Suppressor macrophage (primary cell): ENCODE data around the gene LIMCH1.

Experiments used
- DNase-seq, 4 experiments: peaks; one replicate each; pipeline ENCODE4 v3.0.0-alpha.2; 2020 to 2022

The LIMCH1 gene

DNA sequence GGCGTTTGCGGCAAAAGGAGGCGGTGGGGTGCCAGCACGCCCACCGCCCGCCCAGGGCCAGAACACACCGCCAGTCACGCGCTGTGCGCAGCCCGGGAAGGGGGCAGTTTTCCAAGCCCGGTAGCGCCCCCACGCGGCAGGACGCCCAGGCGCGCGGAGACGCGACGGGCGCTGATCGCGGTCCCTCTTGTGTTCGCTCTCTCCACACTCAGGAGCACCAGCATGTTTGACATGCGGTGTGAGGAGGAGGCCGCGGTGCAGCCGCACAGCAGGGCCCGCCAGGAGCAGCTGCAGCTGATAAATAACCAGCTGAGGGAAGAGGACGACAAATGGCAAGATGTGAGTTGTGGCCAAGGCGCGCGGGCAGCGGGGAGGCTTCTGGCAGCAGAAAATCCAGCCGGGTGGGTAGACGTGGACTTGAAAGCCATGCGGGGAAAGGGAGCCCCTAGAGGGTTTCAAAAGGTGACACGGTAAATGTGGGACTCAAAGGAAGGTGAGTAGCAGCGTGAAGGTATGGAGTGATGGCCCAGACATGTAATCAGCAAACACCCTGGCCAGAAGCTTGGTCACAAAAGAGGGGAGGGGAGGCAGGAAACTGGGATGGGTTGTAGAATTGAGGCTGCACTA, 106.4 kb downstream of the LIMCH1 start:
- DNase-seq = peak; percentile 37 to 78 (median 52)

DNA sequence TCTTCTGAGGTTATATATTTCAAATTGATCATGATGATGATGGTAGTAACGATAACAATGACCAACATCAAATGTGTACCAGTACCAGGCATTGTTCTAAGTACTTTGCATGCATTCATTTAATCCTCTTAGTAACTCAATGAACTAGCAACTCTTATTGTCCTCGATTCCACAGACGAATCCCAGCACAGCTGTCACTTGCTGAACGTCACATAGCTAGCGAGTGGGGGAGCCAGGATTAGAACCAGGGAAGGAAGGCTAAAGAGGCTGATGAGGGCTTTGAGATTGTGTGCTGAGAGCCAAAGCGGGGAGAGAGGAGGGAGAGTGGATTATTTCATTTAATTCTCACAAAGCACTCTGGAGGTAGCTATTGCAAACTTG, 106.9 kb downstream of the LIMCH1 start:
- no peak for DNase-seq

DNA sequence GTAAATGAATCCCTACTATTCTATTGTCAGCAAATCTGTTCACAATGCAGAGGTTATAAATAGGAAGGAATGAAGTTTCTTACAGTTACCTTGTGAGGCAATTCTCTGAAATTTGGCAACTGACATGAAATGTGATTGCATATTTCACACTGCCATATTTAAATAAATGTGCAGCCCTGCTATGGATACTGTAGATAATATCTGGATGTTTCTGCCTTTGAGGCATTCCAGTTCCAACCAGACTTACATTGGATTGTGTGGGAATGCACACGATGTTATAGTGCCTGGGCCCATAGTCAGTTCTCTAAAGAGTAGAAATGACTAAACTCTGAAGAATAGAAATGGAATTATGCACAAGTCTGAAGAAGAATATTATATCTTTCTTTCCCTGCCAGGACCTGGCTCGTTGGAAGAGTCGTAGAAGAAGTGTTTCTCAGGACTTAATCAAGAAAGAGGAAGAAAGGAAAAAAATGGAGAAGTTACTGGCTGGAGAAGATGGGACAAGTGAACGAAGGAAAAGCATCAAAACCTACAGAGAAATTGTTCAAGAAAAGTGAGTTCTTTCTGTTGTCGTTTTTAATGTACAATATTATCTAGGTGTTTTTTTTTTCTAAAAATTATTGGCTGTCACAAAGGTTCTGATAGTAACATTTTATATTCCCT, 107.9 kb downstream of the LIMCH1 start:
- peak in 2 of 4 experiments; percentile 60 to 64 for DNase-seq

DNA sequence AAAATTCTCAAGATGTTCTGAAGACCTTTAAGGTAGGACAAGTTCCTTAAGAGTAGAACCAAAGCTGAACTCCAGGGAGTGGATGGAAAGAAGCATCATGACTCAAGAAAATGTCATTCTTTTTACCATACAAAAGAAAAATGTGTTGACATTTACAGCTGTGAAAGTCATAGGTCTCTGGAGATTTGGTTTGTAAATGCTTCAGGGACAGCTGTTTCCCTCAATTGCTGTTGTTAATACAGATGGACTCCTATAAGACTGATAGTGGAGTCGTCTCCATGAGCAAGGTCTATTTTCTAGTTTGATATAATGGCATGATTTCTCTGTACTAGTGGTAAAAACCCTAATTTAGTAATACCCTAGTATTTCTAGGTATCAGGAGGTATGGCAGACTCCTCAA, 108.9 kb downstream of the LIMCH1 start:
- DNase-seq = no peak

DNA sequence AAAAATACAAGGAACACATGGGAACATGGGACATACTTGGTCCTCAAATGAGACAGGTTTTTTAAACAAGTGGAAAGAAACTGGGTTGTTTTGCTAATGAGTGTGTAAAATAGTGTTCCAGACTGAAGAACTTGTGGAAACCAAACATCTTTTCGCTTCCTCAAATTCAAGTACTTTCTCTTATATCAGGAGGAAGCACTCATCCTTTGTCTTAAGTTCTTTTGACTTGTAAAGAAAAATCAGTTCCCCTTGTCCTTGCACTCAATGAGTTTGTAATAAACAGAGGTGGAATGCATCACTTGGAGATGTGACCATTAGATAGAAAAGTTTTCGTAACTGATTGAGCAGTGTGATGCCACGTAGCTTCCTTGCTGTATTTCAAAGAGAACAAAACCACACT, 109.4 kb downstream of the LIMCH1 start:
- DNase-seq = peak in 3 of 4 experiments; percentile 19 to 79 (median 66)

DNA sequence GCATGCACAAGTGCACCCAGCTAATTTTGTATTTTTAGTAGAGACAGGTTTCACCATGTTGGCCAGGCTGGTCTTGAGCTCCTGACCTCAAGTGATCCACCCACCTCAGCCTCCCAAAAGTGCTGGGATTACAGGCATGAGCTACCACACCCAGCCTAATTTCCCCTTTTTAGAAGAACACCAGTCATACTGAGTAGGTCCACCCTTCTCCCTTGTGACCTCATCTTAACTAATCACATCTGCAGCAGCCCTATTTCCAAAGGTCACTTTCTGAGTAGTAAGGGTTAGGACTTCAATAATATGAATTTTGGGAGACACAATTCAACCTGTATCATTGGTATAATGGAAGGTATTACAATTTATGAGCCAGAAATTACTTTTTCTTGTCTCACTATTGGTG, 113.2 kb downstream of the LIMCH1 start:
- peak; percentile 40 to 80 (median 64) for DNase-seq

DNA sequence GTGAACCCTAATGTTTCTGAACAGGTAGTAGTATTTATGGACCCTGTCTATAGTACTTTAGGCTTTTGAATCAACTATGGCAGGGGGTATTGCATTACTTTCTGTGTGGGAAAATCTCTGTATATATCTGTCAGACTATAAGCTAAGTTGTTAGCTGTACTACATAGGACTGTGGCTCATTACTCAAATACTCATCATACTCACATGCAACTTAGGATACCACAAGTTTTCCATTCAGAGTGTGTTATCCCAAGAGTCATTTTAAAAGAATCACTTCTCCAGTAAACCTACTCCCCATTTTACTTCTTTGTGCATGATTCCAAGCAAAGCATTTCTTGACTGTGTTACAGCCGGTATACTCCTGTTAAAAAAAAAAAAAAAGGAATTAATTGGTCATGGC, 115.0 kb downstream of the LIMCH1 start:
- DNase-seq = peak in 2 of 4 experiments; percentile 21 to 26

DNA sequence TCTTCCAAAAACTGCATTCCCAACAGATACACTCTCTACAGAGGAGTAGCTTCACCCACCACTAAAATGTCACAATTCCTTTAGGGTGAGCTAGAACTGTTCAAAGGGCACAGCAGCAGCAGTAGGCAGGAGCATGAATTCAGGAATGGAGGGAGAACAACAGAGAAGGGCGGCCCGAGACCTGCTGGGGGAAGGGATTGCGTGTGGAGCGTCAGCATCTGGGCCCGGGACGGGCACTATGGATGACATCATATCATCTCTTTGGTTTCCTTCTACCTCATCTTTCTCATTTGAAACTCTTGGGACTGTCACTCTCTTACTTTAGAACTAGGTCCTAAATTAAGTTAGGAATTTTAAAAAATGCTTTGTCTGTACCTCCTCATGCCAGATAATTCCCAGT, 115.6 kb downstream of the LIMCH1 start:
- peak in 1 of 4 experiments; percentile 12 for DNase-seq

DNA sequence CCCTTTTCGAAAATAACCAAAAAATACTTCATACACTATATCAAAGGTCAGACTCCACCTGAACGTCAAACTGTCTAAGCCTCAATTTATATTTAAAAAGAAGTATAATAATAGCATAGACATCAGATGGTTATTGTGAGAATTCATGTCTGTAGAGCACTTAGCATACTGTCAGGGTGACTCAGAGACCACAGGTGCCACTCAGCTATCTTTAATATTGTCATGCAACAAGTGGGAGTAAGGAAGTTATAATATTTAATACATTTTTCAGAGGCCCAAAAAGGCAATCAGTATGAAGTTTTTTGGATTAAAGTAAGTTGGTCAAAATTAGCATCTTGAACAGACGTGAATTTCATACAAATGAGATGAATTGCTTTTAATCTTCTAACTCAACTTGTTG, 117.2 kb downstream of the LIMCH1 start:
- peak in 3 of 4 experiments; percentile 42 to 53 (median 45) for DNase-seq

DNA sequence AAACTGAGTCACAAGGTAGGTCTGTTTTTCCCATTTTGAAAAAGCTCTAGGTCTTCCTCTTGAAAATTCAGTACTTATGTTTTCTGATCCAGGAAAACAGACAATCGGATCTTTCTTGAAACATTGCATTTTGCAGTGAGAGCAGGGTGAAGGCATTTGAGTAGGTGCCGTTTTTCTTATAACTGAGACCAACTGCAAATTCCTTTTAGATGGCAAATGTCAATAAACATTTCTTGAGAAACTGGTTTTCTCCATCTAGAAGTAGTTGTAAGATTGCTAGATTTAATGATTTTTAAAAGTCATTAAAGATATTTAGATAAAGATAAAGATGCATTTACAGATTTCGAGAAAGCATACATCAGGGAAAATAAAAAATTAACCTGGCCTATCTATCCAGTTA, 118.1 kb downstream of the LIMCH1 start:
- no peak for DNase-seq

DNA sequence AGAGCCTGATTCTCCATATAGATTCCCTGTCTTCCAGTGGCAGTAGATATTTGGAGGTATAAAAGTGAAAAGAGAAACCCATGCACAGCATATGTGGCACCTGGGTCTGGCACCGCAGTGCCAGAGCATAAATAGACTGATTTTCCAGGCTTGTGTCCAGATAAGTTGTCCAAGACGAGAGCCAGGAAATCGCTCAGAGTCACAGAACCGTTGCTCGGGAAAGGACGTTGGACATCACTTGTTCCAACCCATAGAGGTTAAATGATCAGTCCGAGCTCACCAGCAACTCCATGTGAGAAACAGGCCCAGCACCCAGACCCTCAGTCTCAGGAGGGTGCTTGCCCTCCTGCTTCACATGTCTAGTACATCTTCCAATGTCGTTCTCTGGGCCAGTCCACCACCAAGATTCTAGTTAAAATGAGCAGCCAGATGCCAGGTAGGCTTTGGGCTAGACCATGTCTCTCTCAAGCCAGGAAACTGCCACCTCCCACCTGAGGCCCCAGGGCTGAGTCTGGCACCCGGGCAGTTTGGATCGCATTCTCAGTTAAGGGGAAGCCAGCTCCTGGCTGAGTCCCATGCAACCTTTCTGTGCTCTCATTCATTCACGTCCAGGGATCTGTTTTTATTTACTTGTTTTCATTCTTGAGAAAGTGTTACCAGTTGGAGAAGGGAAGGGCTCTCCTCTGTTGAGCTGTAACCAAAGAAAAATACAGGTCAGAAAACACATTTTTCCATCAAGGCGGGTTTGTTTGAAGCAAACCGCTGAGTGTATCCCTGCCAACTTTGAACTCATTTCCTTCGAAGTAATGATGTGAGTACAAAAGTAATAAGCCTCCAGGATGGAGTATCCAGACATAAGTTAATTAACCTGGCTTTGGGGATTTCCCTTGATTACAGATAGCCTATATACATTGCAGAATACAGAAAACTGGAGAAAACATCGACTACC, 118.9 kb downstream of the LIMCH1 start:
- DNase-seq = no peak

DNA sequence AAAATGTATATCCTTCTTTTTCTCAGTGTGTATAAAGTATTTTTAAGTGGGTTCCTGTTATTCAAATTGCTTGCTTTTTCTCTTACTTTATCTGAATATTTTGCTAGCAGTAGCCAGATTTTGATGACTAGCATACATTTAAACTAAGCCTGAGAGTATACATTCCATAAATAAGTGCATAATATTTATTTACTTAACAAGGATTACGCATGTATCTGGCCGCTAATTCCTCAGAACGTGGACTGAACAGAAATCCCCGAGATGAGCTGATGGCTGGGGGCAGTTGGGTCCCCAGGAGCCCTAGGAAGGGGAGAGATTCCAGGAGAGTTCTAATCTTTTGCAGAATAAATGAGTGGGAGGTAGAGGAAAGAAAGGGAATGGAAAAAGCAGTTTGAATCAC, 119.6 kb downstream of the LIMCH1 start:
- no peak for DNase-seq

DNA sequence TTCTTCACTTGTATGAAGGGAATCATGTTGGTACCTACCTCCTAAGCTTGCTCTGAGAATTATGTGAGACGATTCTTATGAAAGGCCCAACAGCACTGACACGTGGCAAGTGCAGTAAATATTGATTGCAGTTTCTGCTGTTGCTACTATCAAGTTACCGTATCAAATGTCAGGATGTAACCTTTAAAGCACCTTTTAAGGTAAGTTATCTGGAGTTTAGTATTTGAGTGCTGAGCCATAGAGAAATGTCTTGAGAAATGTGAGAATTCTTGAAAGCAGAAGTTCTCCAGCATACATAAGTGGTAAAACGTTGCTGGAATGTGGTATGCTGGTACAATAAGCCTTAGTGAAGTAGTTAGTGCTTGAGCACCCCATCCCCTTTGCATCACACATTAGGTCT, 120.2 kb downstream of the LIMCH1 start:
- no peak for DNase-seq

DNA sequence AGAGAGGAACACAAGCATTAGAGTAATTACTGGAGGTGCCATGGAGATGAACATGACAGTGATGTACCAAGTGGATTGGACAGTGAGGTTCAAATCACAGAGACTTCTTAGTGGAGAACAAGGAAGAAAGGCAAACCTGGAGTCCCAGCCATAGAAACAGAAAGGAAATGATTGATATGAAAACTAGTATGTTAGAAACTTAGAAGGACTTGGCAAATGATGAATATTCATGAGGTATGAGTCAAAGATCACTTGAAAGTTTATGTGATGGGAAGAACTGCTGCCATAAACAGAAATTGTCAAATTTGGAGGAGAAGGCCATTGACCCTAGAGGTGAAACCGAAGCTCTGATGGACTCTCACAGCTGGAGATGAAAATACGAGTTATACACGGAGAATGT, 122.4 kb downstream of the LIMCH1 start:
- DNase-seq = no peak

DNA sequence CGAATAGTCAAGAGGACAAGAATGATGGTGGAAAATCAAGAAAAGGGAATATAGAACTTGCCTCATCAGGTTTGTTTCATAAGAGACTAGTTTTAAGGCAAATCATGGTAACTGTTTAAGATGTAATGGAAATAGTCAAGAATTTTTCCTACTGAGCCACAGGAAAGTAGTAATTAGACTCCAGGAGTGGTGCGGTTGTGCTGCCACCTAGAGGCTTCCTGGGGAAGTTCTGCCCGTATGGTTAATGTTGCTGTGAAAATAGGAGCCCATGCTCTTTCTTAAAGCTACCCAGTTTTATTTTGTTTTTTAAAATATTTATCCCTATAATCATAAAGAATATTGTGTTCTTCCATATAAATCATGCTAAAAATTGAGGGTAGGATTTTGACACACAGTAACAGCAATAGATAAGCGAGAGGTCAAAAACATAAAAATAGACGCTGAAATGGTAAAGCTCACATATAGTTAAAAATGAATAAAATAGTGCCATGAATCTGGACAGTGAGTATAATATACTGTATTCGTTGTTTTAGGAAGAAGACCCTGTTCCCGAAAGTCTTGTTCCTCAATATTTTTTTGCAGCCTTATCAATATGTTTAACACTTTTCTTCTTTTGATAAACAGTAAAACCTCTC, 123.6 kb downstream of the LIMCH1 start:
- peak; percentile 60 to 78 (median 75) for DNase-seq

DNA sequence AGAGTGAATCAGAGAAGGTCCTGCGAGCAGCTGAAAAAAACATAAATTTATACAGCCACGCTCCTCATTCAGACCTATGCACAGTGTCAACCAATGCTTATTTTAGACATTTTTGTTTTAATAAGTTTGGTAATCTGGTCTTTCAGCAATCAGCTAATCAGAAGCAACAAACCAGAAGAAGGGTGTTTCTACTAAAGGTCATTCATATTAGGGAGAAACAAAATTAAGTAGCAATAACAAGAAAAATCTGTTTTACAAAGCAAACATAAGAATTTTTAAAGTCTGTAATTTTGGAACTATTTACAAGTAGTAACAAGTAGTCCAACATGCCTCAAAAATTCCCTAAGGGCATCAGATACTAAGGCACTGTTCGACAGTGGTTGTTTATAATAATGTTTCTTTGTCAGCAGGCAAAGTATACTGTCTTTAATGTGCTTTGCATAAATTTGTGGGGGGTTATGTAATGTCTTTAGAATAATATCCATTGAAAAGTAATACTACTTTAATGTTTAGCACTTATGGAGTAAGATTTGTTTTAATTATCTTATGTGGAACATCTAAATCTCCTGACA, 127.8 kb downstream of the LIMCH1 start:
- no peak for DNase-seq

DNA sequence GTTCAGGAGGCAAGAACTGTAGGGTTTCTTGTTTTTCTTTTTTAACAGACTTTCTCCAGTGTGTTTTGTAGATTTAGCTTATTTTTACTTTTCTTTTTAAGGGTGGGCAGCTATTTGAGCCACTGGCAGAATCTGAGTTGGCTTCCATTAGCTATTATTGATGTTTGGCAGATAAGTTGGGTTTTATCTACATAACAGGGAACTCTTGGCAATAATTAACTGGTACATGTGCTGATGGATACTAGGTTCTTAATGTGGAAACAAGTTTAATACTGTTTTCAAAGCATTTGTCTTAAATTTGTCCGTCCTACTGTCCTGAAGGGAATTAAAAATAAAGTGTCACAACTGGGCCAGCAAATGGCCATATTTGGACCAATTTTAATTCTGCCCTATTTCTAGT, 130.1 kb downstream of the LIMCH1 start:
- no peak for DNase-seq

DNA sequence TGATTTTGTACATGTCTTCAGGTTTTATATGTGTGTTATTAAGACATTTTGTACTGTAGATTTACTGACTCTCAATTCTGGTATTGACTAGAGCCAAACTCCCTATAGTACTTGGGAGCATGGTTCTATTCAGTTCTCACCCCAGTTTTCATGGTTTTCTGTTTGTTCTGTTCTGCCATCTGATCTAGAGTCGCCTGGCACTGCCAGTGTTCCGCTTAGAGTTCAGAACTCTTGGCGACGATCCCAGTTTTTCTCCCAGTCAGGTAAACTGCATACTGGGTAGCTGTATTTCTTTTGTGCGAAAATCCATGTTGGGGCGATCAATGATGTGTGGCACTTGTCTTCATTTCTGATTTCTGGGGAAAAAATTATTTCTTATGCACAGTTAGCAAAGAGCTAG, 132.6 kb downstream of the LIMCH1 start:
- no peak for DNase-seq

DNA sequence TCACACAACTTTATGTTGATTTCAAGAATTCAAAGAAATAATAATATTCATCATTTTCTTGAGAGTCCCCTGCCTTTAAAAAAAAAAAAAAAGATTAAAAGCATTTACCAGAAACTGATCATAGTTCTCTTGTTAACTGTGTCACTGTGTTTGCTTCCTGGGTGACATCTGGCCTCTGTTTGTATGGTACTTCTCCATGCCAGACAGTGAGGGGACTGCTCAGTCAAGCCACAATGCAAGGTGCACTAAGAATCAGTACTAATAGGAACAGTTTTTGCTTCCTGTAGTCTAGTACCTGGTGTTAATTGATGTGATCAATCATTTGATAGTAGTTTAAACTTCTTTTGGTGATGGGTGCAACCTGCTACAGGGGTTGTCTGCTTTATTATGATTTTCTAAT, 133.0 kb downstream of the LIMCH1 start:
- no peak for DNase-seq

DNA sequence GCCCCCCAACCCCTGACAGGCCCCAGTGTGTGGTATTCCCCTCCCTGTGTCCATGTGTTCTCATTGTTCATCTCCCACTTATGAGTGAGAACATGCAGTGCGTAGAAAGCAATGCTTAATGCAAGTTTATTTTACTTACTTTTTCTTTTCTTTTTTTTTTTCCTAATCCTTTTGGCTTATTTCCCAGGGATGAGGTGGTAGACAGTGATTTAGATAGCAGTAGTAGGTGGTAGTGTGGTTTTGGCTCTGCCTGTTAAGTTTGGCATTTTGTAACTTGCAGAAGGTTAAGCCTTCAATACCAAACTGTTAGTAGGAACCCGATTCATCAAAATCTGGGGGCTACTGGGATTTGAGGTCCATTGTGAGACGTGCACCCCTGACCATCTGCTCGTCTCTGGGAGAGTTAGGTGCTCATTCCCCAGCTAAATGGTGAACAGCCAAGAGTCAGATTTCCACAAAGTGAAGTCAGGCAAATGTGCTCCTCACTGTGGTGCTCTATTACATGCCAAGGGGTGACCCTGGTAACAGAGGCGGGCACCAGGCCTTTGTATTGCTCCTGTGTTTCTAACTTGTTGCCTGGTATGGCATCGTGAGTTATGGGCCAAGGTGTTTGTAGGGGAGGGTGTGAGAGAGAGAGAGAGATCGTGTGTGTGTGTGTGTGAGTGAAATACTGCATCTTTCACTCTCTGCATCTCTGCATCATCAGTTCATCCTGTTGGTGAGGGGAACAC, 140.3 kb downstream of the LIMCH1 start:
- no peak for DNase-seq

DNA sequence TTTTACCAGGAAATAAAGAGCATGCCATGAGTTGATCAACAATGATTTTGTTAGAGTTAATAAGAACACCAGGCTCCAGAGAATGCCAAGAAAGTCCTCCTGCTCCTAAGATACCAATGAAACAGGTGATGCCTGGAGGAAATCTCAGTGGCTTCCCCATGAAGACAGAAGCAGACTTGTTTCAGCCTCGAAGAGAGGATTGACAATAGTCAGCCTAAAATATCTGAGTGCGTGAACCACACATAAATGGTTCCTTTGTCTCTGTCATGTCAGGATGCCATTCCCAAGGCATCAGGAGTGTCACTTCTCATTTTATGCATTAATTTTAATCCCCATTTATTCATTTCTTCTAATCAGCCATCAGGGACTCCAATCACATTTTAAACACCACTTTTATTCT, 141.0 kb downstream of the LIMCH1 start:
- DNase-seq = no peak

DNA sequence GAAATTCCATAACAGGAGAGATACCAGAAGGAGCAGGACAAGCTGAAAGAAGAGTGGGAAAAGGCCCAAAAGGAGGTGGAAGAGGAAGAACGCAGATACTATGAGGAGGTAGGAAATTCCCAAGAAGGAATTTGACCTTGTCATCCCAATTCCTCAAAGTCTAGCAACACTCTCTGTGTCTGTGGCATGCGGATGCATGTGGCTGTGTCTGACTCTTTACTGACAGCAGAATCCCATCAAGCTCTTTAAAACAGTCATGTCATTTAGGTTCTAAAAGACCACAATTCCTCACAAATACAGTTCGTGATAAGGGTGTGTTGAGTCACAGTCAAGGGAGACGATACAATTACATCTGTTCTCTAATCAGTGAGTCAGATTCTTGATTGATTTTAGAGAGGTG, 142.0 kb downstream of the LIMCH1 start:
- no peak for DNase-seq
